ENCODE data around the gene PPP1R26.
"Not testable (repeated sequence)": the region's sequence is repeated elsewhere in the genome, so short reads cannot be mapped to it uniquely, and the experiment has no call there.

Gene PPP1R26, protein sequence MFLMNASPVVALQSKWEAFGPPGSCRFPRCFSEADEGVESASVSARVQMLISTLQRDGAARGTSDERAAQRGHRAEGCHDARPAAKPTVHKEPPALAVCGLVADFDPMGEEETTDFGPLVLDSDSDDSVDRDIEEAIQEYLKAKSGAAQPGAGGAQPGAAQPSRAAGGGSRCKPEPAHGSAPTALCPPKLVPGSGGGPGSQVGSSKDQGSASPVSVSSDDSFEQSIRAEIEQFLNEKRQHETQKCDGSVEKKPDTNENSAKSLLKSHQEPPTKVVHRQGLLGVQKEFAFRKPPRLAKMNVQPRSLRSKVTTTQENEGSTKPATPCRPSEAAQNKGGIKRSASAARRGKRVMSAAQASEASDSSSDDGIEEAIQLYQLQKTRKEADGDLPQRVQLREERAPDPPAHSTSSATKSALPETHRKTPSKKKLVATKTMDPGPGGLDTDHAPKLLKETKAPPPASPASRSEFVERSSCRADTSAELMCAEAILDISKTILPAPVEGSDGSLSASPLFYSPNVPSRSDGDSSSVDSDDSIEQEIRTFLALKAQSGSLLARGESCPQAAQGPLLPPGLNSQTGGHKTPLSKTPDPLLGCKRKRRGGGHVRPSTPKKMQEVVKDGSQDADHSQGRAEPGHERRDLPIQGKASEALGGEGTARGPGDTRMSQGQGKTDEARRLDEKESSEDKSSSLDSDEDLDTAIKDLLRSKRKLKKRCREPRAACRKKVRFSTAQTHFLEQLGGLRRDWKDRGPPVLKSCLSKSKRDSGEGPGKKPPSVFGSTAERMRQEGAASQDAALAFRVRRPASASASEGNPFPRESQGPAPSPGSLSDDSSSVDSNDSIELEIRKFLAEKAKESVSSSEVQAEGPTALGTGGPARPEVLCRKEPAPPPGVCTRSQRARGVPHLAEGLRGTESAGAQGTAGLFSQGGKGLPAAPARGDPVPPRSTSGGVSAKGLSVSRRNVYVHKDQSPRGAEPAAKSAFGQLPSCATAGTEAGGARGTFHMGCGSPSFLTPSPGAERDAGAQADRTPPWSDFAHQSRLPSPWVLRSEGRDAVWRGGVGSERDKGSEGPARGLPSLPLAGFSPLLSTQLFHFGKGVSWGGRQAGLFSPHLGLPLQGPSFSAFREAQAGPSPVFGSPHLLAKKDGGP (N-terminal part only)

DNA sequence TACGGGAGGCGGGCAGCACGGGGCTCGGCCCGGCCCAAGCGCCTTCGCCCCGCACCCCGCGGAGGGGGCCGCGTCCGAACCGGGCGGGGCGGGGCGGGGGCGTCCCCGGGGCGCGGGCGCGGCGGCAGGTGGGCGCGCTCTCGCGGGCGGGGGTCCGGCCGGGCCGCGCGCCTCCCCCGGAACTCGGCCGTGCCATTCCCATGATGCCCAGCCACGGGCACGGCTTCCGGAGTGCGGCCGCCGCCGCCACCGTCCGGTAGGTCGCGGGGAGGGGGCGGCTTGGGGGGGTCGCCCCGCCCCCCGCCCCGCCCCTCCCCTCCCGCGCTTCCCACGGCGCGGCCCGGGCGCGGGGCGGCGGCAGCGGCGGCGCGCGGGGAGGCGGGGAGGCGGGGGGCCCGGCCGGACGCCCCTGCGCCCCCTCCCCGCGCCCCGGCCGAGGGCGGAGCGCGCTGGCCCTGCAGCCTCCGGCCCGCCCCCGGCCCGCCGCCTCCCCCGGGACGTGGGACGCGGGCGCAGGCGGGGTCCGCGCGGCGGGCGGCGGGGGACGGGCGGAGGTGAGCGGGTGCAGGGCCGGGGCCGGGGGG is at the start of gene PPP1R26:
TSS of gene PPP1R26 (plus strand) at position 314 of the 584 bp plus-strand sequence. CDS start 4,729 bp downstream, outside the sequence.
- DNase-seq (ENCODE audit: low read depth): no peak

DNA sequence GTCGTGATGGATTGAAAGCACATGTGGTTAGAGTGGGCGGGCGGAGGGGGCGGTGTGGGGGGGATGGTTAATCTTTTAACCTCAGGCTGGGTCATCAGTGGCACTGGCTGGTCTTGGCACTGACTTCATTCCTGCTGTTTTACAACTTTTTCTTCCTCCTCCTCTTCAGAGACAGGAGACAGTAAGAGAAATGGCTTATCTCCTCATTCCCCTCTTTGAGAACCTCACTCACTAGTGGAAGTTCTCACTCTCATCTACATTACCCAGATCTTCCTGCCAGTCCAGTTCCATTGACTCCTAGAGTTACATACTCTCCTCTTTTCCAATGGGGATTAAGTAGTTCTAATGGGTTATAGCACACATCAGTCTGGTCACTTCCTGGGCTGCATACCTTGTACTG is 42.3 kb upstream of the PPP1R26 start:
- DNase-seq (ENCODE audit: low read depth): no peak

DNA sequence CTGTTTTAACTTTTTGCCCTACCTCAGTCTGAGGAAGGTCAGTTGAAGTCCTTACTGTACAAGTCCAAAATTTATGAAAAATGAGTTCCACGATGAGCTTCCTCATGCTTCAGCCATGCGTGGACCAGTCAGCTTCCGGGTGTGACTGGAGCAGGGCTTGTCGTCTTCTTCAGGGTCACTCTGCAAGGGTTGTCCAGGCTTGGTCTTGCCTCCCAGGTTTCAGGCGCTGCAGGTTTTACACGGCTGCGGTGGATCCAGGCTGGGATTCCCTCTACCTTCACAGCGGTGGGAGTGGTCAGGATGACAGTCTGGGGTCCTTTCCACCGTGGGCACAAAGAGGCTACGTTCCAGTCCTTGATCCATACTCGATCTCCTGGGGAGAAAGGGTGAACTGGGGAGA is 41.9 kb upstream of the PPP1R26 start:
- DNase-seq (ENCODE audit: low read depth): not testable (repeated sequence)

DNA sequence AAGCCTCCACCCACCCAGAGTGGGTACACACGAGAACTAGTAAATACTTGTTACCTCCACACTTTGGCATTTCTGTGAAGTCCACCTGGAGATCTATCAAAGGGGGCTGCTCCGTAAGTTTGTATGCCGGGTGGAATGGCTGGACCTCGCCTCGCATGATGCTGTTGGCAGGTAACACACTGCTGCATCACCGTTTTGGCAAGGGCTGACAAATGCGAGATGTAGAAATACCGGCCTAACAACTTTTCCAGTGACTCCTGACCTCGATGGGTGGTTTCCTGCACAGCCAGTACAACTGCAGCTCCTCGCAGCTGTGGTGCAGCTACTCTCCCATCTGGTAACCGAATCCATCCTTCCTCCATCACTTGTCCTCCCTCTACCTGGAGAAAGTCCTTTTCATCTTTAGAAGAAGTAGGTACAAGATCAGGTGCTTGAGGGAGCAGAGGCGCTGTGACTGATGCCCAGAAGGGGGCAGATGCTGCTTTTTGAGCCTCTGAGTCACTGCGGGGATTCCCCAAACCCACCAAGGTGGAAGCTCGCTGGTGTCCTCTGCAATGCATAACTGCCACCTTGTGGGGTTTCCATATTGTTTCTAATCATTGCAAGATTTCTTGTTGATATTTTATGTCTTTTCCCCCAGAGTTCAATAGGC is 40.9 kb upstream of the PPP1R26 start:
- peak; percentile 35 for DNase-seq (ENCODE audit: low read depth)

DNA sequence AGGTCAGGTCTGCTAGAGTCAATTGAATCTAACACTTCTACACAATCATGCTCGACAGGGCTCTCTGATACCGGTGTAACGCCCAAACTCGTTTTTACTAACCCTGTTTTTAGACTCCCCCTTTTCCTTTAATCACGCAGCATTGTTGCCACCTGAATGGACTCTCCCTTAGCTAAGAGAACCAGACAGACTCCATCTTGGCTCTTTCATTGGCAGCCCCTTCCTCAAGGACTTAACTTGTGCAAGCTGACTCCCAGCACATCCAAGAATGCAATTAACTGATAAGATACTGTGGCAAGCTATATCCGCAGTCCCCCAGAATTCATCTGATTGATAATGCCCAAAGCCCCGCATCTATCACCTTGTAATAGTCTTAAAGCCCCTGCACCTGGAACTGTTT is 40.1 kb upstream of the PPP1R26 start:
- DNase-seq (ENCODE audit: low read depth): not testable (repeated sequence)

DNA sequence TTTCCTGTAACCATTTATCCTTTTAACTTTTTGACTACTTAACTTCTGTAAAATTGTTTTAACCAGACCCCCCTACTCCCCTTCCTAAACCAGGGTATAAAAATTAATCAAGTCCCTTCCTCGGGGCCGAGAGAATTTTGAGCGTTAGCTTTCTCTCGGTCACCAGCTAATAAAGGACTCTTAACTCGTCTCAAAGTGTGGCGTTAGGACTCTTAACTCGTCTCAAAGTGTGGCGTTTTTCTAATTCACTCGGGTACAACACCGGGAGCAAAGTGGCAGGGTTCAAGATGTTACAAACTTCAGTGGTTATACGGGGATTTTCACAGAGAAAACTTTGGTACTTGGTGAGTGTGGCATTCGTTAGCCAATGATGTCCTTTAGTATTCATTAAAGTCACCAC is 39.7 kb upstream of the PPP1R26 start:
- no peak for DNase-seq (ENCODE audit: low read depth)

DNA sequence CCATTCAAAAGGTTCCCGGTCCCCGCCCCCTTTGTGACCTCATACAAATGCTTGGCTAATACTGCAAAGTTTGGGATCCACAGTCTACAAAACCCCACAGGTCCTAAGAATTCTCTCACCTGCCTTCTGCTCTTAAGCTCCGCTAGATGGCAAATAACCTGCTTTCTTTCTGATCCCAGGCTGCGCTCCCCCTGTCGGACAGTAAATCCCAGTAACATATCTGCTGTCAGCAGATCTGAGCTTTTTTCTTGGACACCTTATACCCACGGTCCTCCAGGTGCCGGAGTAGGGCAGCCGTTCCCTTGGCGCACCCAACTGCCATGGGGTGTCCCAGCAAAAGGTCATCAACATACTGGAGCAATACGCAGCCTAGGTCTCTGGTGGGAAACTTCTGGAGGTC is 39.0 kb upstream of the PPP1R26 start:
- DNase-seq (ENCODE audit: low read depth): no peak

DNA sequence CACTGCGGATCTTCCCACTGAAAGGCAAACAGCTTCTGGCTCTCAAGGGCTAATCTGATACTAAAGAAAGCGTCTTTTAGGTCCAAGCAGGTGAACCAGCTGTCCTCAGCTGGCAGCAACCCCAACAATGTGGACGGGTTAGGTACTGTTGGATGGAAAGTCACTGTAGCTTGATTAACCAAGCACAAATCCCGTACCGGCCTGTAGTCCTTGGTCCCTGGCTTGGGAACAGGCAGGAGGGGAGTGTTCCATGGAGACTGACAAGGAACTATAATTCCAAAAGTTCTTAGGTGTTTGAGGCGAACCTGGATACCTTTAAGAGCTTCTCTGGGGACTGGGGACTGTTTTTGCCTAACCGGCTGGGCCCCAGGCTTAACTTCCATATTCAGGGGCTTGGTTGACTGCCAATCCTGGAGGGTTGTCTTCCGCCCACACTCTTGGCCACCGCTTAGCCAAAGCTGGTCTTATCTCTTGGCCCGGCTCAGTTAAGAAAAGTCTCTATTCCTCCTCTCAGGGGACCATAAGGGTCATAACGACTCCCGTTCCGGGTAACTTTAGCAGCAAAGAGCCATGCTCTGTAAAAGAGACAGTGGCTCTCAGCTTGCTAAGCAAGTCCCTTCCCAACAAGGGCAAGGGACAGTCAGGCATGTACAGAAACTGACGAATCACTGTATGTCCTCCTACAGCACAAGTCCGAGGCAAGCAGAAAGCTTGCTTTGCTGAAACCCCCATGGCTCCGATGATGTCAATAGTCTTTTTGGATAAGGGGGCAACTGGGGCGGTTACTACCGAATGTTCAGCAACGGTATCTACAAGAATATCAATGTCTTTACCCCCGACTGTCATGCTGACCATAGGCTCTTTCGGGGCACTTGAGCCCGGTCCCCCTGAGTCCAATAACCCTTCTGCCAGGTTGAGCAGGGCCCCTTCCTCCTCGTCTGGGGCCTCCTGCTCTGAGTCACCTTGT is 38.2 kb upstream of the PPP1R26 start:
- DNase-seq (ENCODE audit: low read depth): not testable (repeated sequence)

DNA sequence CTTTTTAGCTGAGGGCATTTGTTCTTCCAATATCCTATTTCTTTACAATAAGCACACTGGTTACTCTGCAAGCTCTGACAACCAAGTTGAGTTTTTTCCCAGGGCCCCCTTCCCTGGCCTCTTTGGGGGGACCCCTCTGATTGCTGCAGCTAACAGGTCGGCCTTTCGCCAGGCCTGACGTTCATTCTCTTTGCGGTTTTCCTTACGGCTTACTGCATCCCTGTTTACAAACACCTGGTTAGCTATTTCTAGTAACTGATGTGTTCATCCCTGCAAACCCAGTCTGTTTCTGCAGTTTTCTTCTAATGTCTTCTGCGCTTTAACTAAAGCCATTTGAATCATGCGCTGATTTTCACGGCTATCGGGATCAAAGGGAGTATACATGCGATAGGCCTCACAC is 37.5 kb upstream of the PPP1R26 start:
- DNase-seq (ENCODE audit: low read depth): no peak

DNA sequence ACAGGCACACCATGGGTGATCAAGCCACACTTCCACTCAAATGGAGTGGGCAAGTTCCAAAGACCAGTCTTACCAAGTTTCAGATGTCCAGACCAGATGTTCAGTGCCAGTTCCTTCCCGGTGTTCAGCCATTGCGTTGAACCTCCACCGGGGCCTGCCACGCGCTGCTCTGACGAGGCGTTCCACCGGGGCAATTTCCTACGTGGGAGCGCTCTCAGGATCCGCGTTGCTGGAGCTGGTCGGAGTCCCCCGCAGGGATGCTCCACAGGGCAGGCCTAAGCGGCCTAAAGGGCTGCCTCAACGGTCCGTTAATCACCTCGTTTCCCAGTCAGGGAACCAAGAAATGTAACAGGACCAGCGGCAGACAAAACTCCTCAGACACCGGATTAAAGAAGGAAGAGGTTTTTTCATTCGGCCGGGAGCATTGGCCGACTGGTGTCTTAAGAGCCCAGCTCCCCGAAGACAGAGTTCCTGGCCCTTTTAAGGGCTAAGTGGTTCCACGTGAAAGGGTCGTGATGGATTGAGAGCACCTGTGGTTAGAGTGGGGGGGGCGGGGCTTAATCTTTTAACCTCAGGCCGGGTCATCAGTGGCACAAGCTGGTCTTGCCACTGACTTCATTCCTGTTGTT is 35.7 kb upstream of the PPP1R26 start:
- no peak for DNase-seq (ENCODE audit: low read depth)

DNA sequence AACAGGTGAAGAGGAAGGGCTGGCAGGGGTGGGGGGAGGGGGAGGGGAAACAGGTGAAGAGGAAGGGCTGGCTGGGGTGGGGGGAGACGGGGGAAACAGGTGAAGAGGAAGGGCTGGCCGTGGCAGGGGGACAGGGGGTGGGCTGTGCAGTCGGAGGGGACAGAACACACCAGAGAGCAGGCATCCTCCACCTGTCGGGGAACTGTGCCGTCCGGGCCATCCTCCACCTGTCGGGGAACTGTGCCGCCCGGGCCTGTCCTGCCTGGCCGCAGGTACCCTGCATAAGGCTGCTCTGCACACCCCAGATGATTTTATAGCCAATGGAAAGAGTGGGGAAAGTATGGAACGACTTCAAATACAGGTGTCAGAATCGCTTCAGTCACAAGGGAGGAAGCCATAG is 32.5 kb upstream of the PPP1R26 start:
- DNase-seq (ENCODE audit: low read depth): no peak

DNA sequence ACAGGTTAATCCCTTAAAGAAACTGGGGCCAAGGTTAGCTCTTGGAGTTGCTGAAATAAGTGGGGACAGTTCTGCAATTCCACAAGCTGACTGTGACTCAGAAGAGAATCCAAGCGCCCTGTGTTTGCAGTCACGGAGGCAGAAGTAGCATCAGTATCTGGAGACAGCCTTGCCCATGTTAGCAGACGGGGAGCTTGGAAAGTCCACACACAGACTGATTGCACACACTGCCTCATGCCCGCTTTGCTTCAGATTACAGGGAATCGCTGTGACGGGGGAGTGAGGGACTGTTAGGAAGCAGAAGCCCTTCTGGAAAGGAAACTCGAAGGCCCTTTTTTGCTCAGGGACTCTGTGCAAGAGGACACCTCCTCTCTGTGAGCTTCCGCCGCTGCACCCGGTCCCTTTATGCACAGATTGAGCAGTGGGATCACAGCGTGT is 30.9 kb upstream of the PPP1R26 start:
- no peak for DNase-seq (ENCODE audit: low read depth)

DNA sequence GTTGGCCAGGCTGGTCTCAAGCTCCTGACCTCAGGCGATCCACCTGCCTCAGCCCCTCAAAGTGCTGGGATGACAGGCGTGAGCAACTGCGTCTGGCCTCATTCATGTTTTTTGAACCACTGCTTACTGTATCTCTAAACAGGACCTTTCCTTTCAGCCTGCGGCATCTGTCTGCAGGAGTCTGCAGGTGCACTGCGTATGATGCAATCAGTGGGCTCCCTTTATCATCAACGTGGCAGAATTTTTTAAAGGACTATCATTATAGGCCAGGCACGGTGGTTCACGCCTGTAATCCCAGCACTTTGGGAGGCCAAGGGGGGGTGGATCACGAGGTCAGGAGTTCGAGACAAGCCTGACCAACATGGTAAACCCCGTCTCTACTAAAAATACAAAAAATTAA is 30.1 kb upstream of the PPP1R26 start:
- DNase-seq (ENCODE audit: low read depth): not testable (repeated sequence)

DNA sequence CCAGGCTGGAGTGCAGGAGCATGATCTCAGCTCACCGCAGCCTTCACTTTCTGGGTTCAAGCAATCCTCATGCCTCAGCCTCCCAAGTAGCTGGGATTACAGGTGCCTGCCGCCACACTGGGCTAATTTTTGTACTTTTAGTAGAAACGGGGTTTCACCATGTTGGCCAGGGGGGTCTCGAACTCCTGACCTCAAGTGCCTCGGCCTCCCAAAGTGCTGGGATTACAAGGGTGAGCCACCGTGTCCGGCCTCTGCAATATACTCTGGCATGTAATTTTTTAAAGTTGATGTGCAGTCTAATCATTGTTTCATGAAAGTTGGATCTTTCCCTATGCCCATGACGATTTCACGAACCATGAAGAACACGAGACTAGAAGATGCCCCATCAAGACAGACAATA is 28.6 kb upstream of the PPP1R26 start:
- no peak for DNase-seq (ENCODE audit: low read depth)

DNA sequence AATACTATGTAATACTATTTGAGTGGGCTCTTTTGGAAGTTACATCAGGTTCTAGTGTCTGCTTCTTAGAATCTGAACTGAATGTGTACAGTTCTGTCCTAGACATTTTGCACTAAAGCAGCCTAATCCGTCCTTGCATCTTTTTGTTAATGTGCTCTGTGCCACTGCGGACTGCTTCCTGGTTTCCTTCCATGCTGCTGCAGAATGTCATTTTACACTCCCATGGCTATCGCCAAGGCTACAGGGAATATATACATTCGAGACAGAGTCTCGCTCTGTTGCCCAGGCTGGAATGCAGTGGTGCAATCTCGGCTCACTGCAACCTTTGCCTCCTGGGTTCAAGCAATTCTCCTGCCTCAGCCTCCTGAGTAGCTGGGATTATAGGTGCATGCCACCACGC is 27.7 kb upstream of the PPP1R26 start:
- DNase-seq (ENCODE audit: low read depth): not testable (repeated sequence)

DNA sequence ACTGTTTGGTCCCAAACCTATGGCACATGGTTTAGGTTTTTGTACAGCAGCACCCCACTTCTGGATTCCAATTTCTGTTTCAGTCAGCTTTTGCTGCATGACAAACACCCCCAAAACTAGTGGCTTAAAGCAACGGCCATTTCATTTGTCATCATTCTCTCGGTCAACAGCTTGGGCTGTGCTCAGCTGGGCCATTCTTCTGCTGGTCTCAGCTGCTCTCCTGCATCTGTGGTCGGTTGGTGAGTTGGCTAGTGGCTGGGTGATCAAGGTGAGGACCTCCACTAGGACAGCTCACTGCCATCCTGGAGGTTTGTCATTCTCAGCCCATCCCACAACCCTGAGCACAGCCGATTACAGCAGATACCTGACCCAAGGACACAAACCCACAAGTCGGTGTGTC is 24.8 kb upstream of the PPP1R26 start:
- DNase-seq (ENCODE audit: low read depth): no peak

DNA sequence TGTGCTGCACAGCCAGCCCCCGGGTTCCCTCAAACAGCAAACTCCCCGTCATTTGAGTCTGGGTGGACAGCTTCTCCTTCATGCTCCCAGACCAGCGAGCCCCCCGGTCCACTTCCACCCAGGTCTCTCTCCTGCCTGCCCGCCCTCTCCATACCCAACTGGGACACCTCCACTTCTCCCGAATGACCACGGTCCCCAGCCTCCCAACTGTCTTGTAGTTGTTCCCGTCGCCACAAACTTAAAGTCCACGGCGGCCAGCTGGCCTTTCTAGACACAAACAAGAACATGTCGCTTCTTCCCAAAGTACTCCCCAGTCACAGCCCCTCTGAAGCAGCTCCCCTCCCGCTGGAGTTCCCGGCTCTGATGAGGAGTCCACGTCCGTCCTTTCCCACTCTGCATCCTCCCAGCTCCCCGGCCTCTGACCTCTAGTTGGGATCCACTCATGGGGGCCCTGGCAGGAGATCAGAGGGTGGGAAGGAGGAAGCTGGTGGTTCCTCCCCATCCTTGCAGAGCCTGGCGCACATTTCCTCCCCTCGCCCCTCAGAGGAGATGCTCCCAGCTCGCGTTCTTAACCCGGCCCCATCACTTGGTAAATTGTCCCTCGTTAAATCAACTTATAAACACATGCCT is 24.1 kb upstream of the PPP1R26 start:
- DNase-seq (ENCODE audit: low read depth): no peak

DNA sequence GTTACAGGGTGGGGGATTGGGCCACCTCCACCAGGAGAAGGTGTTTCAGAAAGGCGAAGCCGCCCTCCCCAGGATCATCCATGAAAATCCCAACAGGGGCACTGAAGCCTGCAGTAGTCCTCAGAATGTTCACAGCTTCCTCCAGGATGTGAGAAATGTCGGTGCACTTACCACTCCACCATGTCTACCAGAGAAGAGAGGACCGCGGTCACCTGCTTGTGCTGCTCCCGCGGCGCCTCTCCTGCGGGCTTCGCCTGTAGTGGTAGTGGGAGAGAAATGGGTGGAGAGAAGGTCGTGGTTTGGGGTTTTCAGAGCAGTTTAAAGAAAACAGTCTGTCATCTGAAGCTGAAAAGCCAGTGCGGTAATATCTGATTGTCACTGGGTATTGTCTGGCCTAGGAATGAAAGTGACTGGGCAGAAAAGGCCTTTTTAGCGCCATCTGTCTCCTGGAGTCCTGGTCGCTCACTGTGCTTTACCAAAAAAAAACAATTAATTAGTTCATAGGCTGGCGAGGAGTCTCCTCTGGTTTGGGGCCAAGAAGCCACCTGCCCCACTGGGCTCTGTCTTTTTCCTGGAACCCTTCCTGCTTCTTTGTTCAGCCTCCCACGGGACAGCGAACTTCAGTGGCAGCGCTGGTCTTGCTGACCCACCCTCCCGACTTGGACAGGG is 23.0 kb upstream of the PPP1R26 start:
- no peak for DNase-seq (ENCODE audit: low read depth)

DNA sequence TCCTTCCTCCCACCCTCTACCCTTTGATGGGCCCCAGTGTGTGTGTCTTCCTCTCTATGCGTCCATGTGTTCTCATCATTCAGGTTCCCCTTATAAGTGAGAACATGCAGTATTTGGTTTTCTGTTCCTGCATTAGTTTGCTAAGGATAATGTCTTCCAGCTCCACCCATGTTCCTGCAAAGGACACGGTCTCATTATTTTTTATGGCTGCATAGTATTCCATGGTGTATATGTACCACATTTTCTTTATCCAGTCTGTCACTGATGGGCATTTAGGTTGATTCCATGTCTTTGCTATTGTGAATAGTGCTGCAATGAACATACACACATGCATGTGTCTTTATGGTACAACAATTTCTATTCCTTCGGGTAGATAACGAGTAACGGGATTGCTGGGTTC is 21.1 kb upstream of the PPP1R26 start:
- not testable (repeated sequence) for DNase-seq (ENCODE audit: low read depth)

Measured in stimulated activated CD8-positive, alpha-beta memory T cell treated with anti-CD3 and anti-CD28 coated beads, Interleukin-4, amount 100 ng/mL, for 24 hours (primary cell).